Neural progenitor cell (in vitro differentiated cells): ENCODE data around the gene RERE. TPM values are rescaled to one million over a fixed set of nuclear protein-coding genes. Genes with fewer than 3 reads are reported as not detected.

Experiments
- DNase-seq: peaks from one replicate; pipeline ENCODE4 v3.0.0-alpha.2; 2016; ENCODE audit warnings: low spot score
- H2AFZ ChIP-seq: fragments of 200-600 bp; sonication (generic); replicated peaks from 2 replicates; pipeline ENCODE4 v1.6.1; 2016; ENCODE audit warnings: antibody characterized with exemption
- H3F3A ChIP-seq: fragments of 200-600 bp; sonication (generic); 2 replicates; pipeline ENCODE4 v1.6.1; 2016; ENCODE audit warnings: antibody characterized with exemption, low read depth
- H3K27ac ChIP-seq: fragments of 200-600 bp; sonication (generic); 2 replicates; pipeline ENCODE4 v1.5.1; 2016; ENCODE audit warnings: mild to moderate bottlenecking
- H3K27me3 ChIP-seq: fragments of 200-600 bp; sonication (generic); 2 replicates; pipeline ENCODE4 v1.6.1; 2016; ENCODE audit warnings: mild to moderate bottlenecking, moderate library complexity
- H3K36me3 ChIP-seq: fragments of 200-600 bp; sonication (generic); 2 replicates; pipeline ENCODE4 v1.5.1; 2016
- H3K4me1 ChIP-seq: fragments of 200-600 bp; sonication (generic); 2 replicates; pipeline ENCODE4 v1.6.1; 2016; ENCODE audit warnings: mixed run types
- H3K4me2 ChIP-seq: fragments of 200-600 bp; sonication (generic); 2 replicates; pipeline ENCODE4 v1.6.1; 2016
- H3K4me3 ChIP-seq: fragments of 200-600 bp; sonication (generic); 2 replicates; pipeline ENCODE4 v1.5.1; 2016
- H3K79me2 ChIP-seq: fragments of 200-600 bp; sonication (generic); 2 replicates; pipeline ENCODE4 v1.6.1; 2016; ENCODE audit warnings: low read depth
- H3K9ac ChIP-seq: fragments of 200-600 bp; sonication (generic); 2 replicates; pipeline ENCODE4 v1.6.1; 2016
- H3K9me3 ChIP-seq: fragments of 200-600 bp; sonication (generic); 2 replicates; pipeline ENCODE4 v1.5.1; 2016; ENCODE audit warnings: low read depth
- H4K20me1 ChIP-seq: fragments of 200-600 bp; sonication (generic); 2 replicates; pipeline ENCODE4 v1.6.1; 2016; ENCODE audit warnings: low read depth
- H3K27ac Mint-ChIP-seq: 3 replicates; pipeline ENCODE4 v1.8.0; 2021; ENCODE audit warnings: mixed read lengths
- H3K27me3 Mint-ChIP-seq: 2 replicates; pipeline ENCODE4 v1.8.0; 2022; ENCODE audit warnings: low read depth, mild to moderate bottlenecking, inconsistent platforms, moderate library complexity, mixed read lengths; ENCODE audit not compliant: insufficient read depth
- H3K36me3 Mint-ChIP-seq: 3 replicates; pipeline ENCODE4 v1.8.0; 2021; ENCODE audit warnings: mixed read lengths
- H3K4me1 Mint-ChIP-seq: 3 replicates; pipeline ENCODE4 v1.8.0; 2021; ENCODE audit warnings: mixed read lengths
- H3K4me3 Mint-ChIP-seq: 3 replicates; pipeline ENCODE4 v1.8.0; 2021; ENCODE audit warnings: mild to moderate bottlenecking, moderate library complexity, mixed read lengths
- H3K9me3 Mint-ChIP-seq: 3 replicates; pipeline ENCODE4 v1.8.0; 2020; ENCODE audit warnings: mixed read lengths
- EZH2 ChIP-seq: fragments of 200-600 bp; sonication (generic); IDR thresholded peaks from 2 replicates; pipeline ENCODE4 v1.6.1; 2017; ENCODE audit warnings: antibody characterized with exemption, mild to moderate bottlenecking, moderate library complexity
- EZH2phosphoT487 ChIP-seq: fragments of 200-600 bp; sonication (generic); IDR thresholded peaks from 2 replicates; pipeline ENCODE4 v1.6.1; 2017; ENCODE audit warnings: antibody characterized with exemption
- total RNA-seq: library from RNA; depleted of rRNA; stranded (reverse); fragments of >200 nt; gene quantifications from 2 replicates; pipeline ENCODE4 v1.2.3, GENCODE V29; 2015; ENCODE audit warnings: low replicate concordance
- TF ChIP-seq, protein P1 (sequence below): fragments of 200-600 bp; sonication (generic); IDR thresholded peaks from 2 replicates; pipeline ENCODE4 v1.5.1; 2017; ENCODE audit warnings: antibody characterized with exemption, mild to moderate bottlenecking

RERE gene
- total RNA-seq, 1 donor from 2014 or later, result 29.8 TPM

DNA sequence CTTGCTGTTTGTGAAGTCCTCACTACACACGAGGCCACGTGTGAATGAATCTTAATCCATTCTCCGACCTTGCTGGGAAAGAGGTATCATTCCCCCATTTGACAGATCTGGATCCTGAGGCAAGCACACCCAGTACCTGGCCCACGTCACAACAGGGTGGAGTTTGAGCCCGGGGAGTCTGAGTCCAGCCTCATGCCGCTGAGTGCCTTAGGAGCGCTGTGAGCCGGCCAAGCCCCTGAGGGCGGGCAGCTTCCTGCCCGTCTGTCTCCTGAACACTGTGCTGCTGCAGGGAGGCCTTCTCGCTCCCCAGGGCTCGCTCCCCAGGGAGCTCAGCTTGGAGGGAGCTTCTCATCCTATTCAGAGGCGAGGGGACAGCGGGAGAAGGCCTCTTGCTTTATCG lies 469.8 kb downstream of the RERE start:
- Mint-ChIP-seq H3K36me3 (peaks cover 12% of the 10 kb centered on the region), H3K4me3 (peak overlapping the region; percentile 5), H3K9me3 (no peaks in the 10 kb centered on the region), H3K27me3 (peaks cover 16% of the 10 kb centered on the region), H3K4me1 (peaks cover 33% of the 10 kb centered on the region), H3K27ac (peak overlapping the region; percentile 64)
- Histone ChIP-seq H3K9ac (no peak overlapping the region), H4K20me1 (peaks cover 9% of the 10 kb centered on the region), H2AFZ (no peak overlapping the region), H3K36me3 (no peaks in the 10 kb centered on the region), H3K79me2 (no peaks in the 10 kb centered on the region), H3K27me3 (no peaks in the 10 kb centered on the region), H3K4me2 (no peak overlapping the region), H3K27ac (no peak overlapping the region), H3K4me1 (no peaks in the 10 kb centered on the region), H3K9me3 (no peaks in the 10 kb centered on the region), H3F3A (peaks cover 8% of the 10 kb centered on the region), H3K4me3 (no peak overlapping the region)
- TF ChIP-seq EZH2phosphoT487, result no peak
- TF ChIP-seq, protein P1, sequence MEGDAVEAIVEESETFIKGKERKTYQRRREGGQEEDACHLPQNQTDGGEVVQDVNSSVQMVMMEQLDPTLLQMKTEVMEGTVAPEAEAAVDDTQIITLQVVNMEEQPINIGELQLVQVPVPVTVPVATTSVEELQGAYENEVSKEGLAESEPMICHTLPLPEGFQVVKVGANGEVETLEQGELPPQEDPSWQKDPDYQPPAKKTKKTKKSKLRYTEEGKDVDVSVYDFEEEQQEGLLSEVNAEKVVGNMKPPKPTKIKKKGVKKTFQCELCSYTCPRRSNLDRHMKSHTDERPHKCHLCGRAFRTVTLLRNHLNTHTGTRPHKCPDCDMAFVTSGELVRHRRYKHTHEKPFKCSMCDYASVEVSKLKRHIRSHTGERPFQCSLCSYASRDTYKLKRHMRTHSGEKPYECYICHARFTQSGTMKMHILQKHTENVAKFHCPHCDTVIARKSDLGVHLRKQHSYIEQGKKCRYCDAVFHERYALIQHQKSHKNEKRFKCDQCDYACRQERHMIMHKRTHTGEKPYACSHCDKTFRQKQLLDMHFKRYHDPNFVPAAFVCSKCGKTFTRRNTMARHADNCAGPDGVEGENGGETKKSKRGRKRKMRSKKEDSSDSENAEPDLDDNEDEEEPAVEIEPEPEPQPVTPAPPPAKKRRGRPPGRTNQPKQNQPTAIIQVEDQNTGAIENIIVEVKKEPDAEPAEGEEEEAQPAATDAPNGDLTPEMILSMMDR, result no peak
- no peak for TF ChIP-seq EZH2
- DNase-seq, result no peak

DNA sequence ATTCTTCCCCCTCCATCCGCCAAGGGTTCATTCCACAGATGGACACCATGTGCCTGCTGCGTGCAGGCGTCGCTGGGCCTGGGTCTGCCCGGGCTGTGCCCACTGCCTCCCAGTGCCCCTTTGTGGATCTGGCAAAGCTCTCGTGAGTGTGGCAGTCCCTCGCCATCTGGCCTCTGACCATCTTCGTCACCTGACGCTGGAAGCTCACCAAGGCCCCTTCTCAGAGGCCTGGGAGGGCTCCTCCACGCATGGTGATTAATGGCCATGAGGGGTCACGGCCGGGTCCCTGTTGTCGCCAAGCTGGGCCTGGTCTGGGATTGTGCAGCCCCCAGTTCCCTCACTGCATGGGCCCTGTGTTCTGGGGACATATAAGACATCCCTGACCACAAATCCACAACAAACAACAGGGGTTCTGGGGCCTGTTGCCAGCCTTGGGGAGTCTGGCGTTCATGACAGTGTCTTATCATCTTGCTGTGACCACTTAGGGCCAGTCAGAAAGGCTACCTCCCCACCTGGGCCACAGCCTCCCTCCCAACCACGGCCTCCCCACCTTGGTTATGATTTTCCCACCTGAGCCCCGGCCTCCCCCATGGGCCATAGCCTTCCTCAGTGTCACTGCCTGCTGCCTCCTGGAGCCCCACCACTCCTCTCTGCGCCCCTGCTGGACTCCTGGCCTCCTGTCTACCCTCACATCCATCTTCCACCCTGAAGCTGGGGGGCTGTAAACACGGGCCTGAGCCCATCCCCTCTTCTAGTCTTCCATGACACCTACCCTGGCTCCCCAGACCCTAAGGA lies 471.6 kb downstream of the RERE start:
- peaks cover 38% of the 10 kb centered on the region for H3K4me1 Mint-ChIP-seq
- no peaks in the 10 kb centered on the region for H3K9me3 Mint-ChIP-seq
- Histone ChIP-seq H2AFZ (no peak overlapping the region), H3K4me2 (no peak overlapping the region), H3K9ac (no peak overlapping the region), H3K36me3 (no peaks in the 10 kb centered on the region), H3K27me3 (no peaks in the 10 kb centered on the region), H3F3A (peaks cover 5% of the 10 kb centered on the region), H3K79me2 (no peaks in the 10 kb centered on the region), H3K4me3 (no peak overlapping the region), H3K4me1 (no peaks in the 10 kb centered on the region), H4K20me1 (peaks cover 2% of the 10 kb centered on the region), H3K9me3 (no peaks in the 10 kb centered on the region), H3K27ac (no peak overlapping the region)
- peaks cover 7% of the 10 kb centered on the region for H3K36me3 Mint-ChIP-seq
- TF ChIP-seq, protein P1, result no peak
- TF ChIP-seq EZH2 (no peak), EZH2phosphoT487 (no peak)
- peak overlapping the region; percentile 57 for H3K27ac Mint-ChIP-seq
- DNase-seq, result no peak
- no peak overlapping the region for H3K4me3 Mint-ChIP-seq
- H3K27me3 Mint-ChIP-seq, result peaks cover 13% of the 10 kb centered on the region

DNA sequence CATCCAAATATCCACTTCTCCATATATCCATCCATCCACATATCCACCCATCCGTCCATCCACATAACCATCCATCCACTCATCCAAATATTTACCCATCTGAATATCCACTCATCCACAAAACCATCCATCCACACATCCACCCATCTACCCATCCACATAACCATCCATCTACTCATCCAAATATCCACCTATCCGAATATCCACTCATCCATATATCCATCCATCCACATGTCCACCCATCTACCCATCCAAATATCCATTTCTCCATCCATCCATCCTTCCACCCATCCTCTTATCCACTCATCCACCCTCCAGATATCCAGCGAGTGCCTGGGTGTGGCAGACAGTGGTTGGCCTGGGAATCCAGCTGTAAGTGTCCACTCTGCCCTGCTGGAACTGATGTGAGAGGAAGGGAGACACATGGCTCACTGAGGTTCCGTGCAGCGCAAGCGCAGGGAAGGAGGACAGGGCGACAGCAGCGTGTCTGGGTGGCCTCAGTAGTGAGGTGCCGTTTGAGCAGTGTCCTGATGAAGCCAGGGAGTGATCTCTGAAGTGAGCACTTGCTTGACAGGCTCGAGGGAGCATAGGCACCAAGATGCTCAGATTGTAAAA lies 472.4 kb downstream of the RERE start:
- no peaks in the 10 kb centered on the region for H3K9me3 Mint-ChIP-seq
- H3K4me3 Mint-ChIP-seq, result no peak overlapping the region
- Histone ChIP-seq H3K27me3 (no peaks in the 10 kb centered on the region), H3K9me3 (no peaks in the 10 kb centered on the region), H3K9ac (no peak overlapping the region), H3K27ac (no peak overlapping the region), H2AFZ (no peak overlapping the region), H3F3A (peaks cover 2% of the 10 kb centered on the region), H3K79me2 (no peaks in the 10 kb centered on the region), H3K4me1 (no peaks in the 10 kb centered on the region), H3K4me2 (no peak overlapping the region), H4K20me1 (peaks cover 2% of the 10 kb centered on the region), H3K4me3 (no peak overlapping the region), H3K36me3 (no peaks in the 10 kb centered on the region)
- TF ChIP-seq EZH2, result no peak
- TF ChIP-seq, protein P1, result no peak
- no peak for TF ChIP-seq EZH2phosphoT487
- DNase-seq, result no peak
- H3K36me3 Mint-ChIP-seq, result peaks cover 11% of the 10 kb centered on the region
- H3K27ac Mint-ChIP-seq, result no peak overlapping the region
- peaks cover 11% of the 10 kb centered on the region for H3K27me3 Mint-ChIP-seq
- peaks cover 38% of the 10 kb centered on the region for H3K4me1 Mint-ChIP-seq
